B cell (primary cell): ENCODE data around the gene ZSWIM6. TPM values are rescaled to one million over a fixed set of nuclear protein-coding genes. Genes with fewer than 3 reads are reported as not detected.

ENCODE experiments used
- ATAC-seq: fragments of 200-7000 bp; cut with Tn5 transposase; one replicate; pipeline ENCODE4 v1.10.0; 2021; ENCODE audit warnings: low read depth, mild to moderate bottlenecking, moderate number of reproducible peaks, moderate library complexity
- CTCF ChIA-PET: fragments of 350-600 bp; sonication (Branson Sonifier 250); formaldehyde crosslinking; loops from one replicate; lab custom pipeline; 2021; ENCODE audit warnings: antibody characterized with exemption, inconsistent platforms; lab: Charles Lee
- POLR2A ChIA-PET: fragments of 350-600 bp; sonication (Branson Sonifier 250); formaldehyde crosslinking; loops from one replicate; lab custom pipeline; 2021; ENCODE audit warnings: antibody characterized with exemption; lab: Charles Lee
- DNase-seq: peaks from one replicate; pipeline ENCODE4 v3.0.0; 2013
- H2AFZ ChIP-seq: 2 replicates; pipeline ENCODE4 v1.6.1; 2012; ENCODE audit warnings: mild to moderate bottlenecking, low read depth, low read length; ENCODE audit not compliant: insufficient read depth, poor library complexity, severe bottlenecking
- H3K27ac ChIP-seq, 2 donors: 1 replicate in 1 of 2; 2 replicates in 1 of 2; pipeline ENCODE4 v1.5.1; 2012 to 2013; ENCODE audit warnings: low read length in 2 of 2, mild to moderate bottlenecking in 2 of 2, moderate library complexity in 1 of 2
- H3K27me3 ChIP-seq, 4 experiments: fragments of 200-600 bp in 1 of 4; sonication (generic) in 1 of 4; replicated peaks in 1 of 4; 1 replicate in 2 of 4; 2 replicates in 2 of 4; pipeline versions ENCODE4 v1.6.1 to v1.7.0; 2013 to 2016; ENCODE audit warnings: low read length in 3 of 4, mild to moderate bottlenecking in 2 of 4, mixed read lengths in 1 of 4, moderate library complexity in 1 of 4; ENCODE audit not compliant: insufficient read depth in 4 of 4, control insufficient read depth in 3 of 4; ENCODE audit errors: control extremely low read depth in 1 of 4
- H3K36me3 ChIP-seq, 2 experiments: replicated peaks in 1 of 2; 1 replicate in 1 of 2; 2 replicates in 1 of 2; pipeline versions ENCODE4 v1.6.1 to v1.7.1; 2013; ENCODE audit warnings: low read length in 1 of 2; ENCODE audit not compliant: insufficient read depth in 2 of 2, control insufficient read depth in 1 of 2; ENCODE audit errors: control extremely low read depth in 1 of 2, extremely low read depth in 1 of 2
- H3K4me1 ChIP-seq, 2 donors: fragments of 200-600 bp in 1 of 2; sonication (generic) in 1 of 2; 1 replicate in 1 of 2; 2 replicates in 1 of 2; pipeline versions ENCODE4 v1.5.1 to v1.6.1; 2013 to 2017; ENCODE audit warnings: low read length in 2 of 2; ENCODE audit not compliant: control insufficient read depth in 2 of 2, insufficient read depth in 2 of 2
- H3K4me2 ChIP-seq: replicated peaks from 2 replicates; pipeline ENCODE3; 2012; ENCODE audit warnings: mild to moderate bottlenecking, low read depth, low read length; ENCODE audit not compliant: poor library complexity, severe bottlenecking
- H3K4me3 ChIP-seq, 5 experiments: fragments of 200-600 bp in 1 of 5; sonication (generic) in 1 of 5; 1 replicate in 3 of 5; 2 replicates in 2 of 5; pipeline versions ENCODE4 v1.5.1 to v1.7.0; 2011 to 2016; ENCODE audit warnings: low read length in 4 of 5, mild to moderate bottlenecking in 4 of 5, low read depth in 2 of 5, control low read depth in 1 of 5, moderate library complexity in 1 of 5; ENCODE audit not compliant: insufficient read depth in 1 of 5; ENCODE audit errors: control extremely low read depth in 1 of 5, extremely low read depth in 1 of 5
- H3K79me2 ChIP-seq: fragments of 200-600 bp; sonication (generic); one replicate; pipeline ENCODE4 v1.6.0; 2016; ENCODE audit warnings: low read length; ENCODE audit not compliant: control insufficient read depth, insufficient read depth
- H3K9ac ChIP-seq: fragments of 200-600 bp; sonication (generic); 2 replicates; pipeline ENCODE4 v1.6.1; 2017; ENCODE audit warnings: mild to moderate bottlenecking, low read length, moderate library complexity
- H3K9me3 ChIP-seq, 3 donors: one replicate each; pipeline versions ENCODE4 v1.6.1 to v1.7.1; 2013; ENCODE audit warnings: low read length in 2 of 3; ENCODE audit not compliant: control insufficient read depth in 2 of 3, insufficient read depth in 1 of 3; ENCODE audit errors: control extremely low read depth in 1 of 3
- H4K20me1 ChIP-seq: 2 replicates; pipeline ENCODE4 v1.6.0; 2012; ENCODE audit warnings: mild to moderate bottlenecking, low read length; ENCODE audit not compliant: insufficient read depth, control insufficient read depth, poor library complexity, severe bottlenecking
- H3K27ac Mint-ChIP-seq: one replicate; pipeline ENCODE4 v1.8.0; 2021; ENCODE audit warnings: mixed read lengths
- H3K27me3 Mint-ChIP-seq: one replicate; pipeline ENCODE4 v1.8.0; 2021; ENCODE audit warnings: mixed read lengths
- H3K4me1 Mint-ChIP-seq: one replicate; pipeline ENCODE4 v1.8.0; 2021; ENCODE audit warnings: mixed read lengths
- H3K4me3 Mint-ChIP-seq: one replicate; pipeline ENCODE4 v1.8.0; 2021; ENCODE audit warnings: mixed read lengths
- H3K9me3 Mint-ChIP-seq: one replicate; pipeline ENCODE4 v1.8.0; 2022; ENCODE audit warnings: mixed read lengths; ENCODE audit not compliant: insufficient read depth
- CTCF ChIP-seq: fragments of 200-600 bp; IDR thresholded peaks from one replicate; pipeline ENCODE4 v1.8.0; 2022; ENCODE audit warnings: antibody characterized with exemption, mild to moderate bottlenecking
- EZH2 ChIP-seq: IDR thresholded peaks from 2 replicates; pipeline ENCODE4 v1.6.1; 2012; ENCODE audit warnings: borderline replicate concordance, low read depth, mild to moderate bottlenecking, moderate library complexity, low read length; ENCODE audit not compliant: insufficient read depth, poor library complexity, severe bottlenecking
- WGBS: methylation state at CpG from one replicate; pipeline ENCODE4 v1.1.5; 2013; ENCODE audit warnings: missing lambda C conversion rate; ENCODE audit not compliant: insufficient coverage; 5-methylcytosine and 5-hydroxymethylcytosine counted together
- intact Hi-C: fragments of 100-400 bp; cut with micrococcal nuclease; formaldehyde crosslinking; loops from one replicate; pipeline ENCODE4 v1.10.0; 2022
- polyA plus RNA-seq: library from polyadenylated mRNA; depleted of rRNA; stranded (reverse); fragments of >200 nt; gene quantifications from 2 replicates; pipeline ENCODE4 v1.2.3, GENCODE V29; 2012
- total RNA-seq, 2 donors: library from RNA; stranded (reverse); fragments of 120-200 nt in 1 of 2; gene quantifications; 1 replicate in 1 of 2; 2 replicates in 1 of 2; pipeline versions ENCODE4 v1.2.3 to v1.2.4, GENCODE V29; 2013 to 2022

ZSWIM6 gene
- total and polyA plus RNA-seq, 2 donors (not counting 1 experiment from before 2014, with no cell fraction given), result 7.9 to 16.4 TPM

GRCh38 chr5:61402970-61403900, 71.2 kb downstream of the ZSWIM6 start:
- H3K9me3 ChIP-seq, result no peaks in the 10 kb centered on the region
- POLR2A ChIA-PET, result interaction anchor here (0.6 kb wide), 1 partner anchor 16 kb away, joined by 5 read pairs; no protein-coding TSS in a partner anchor
- DNase-seq (no peak), ATAC-seq (no peak)
- H3K4me3 Mint-ChIP-seq, result no peak overlapping the region
- H3K27me3 Mint-ChIP-seq, result no peaks in the 10 kb centered on the region
- peaks cover 28% of the 10 kb centered on the region for H4K20me1 ChIP-seq
- H3K27me3 ChIP-seq, result no peaks in the 10 kb centered on the region
- peaks cover 2 to 15% of the 10 kb centered on the region in 2 donors for H3K4me1 ChIP-seq
- peaks cover 48% of the 10 kb centered on the region for H3K79me2 ChIP-seq
- H3K4me1 Mint-ChIP-seq, result peaks cover 42% of the 10 kb centered on the region
- H3K4me2 ChIP-seq, result no peak overlapping the region
- no peaks in the 10 kb centered on the region for H3K9me3 Mint-ChIP-seq
- no peak overlapping the region for H3K27ac ChIP-seq
- no peak overlapping the region for H2AFZ ChIP-seq
- TF ChIP-seq EZH2 (no peak), CTCF (no peak)
- no peaks in the 10 kb centered on the region for H3K36me3 ChIP-seq
- H3K9ac ChIP-seq, result no peak overlapping the region
- H3K4me3 ChIP-seq, result no peak overlapping the region
- CTCF ChIA-PET, result no interaction called here
- WGBS, result 94% methylated on average over 3 of the region's 4 CpGs
- H3K27ac Mint-ChIP-seq, result no peak overlapping the region
- intact Hi-C loops, result no loop called here
